GM21360 (cell line): Measurements from ENCODE around the gene INPP5A.

ENCODE experiments used
- ATAC-seq: cut with Tn5 transposase; IDR thresholded peaks from one replicate; pipeline ENCODE4 v1.9.1; 2021; ENCODE audit warnings: mild to moderate bottlenecking, moderate library complexity; ENCODE audit not compliant: unreplicated experiment

Gene INPP5A

GRCh38 chr10:132710746-132711612 is 173.4 kb downstream of the INPP5A start:
- ATAC-seq: no peak

GRCh38 chr10:132711613-132712121 is 174.1 kb downstream of the INPP5A start:
- ATAC-seq: no peak

DNA sequence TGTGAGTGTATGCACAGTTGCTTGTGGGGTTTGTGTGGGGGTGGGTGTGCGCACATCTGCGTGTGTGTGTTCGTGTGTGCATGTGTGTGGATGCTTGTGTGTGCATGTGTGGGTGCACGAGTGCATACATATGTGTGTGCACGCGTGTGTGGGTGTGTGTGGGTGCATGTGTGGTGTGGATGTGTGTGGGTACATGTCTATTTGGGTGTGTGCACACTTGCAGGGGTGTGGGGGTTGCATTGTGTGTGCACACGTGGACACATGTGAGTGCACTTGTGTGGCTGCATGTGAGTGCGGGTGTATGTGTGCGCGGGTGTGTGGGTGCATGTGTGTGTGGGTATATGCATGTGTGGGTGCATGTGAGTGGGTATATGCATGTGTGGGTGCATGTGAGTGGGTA is 174.7 kb downstream of the INPP5A start:
- no peak for ATAC-seq

GRCh38 chr10:132712743-132713142 is 175.2 kb downstream of the INPP5A start:
- no peak for ATAC-seq

DNA sequence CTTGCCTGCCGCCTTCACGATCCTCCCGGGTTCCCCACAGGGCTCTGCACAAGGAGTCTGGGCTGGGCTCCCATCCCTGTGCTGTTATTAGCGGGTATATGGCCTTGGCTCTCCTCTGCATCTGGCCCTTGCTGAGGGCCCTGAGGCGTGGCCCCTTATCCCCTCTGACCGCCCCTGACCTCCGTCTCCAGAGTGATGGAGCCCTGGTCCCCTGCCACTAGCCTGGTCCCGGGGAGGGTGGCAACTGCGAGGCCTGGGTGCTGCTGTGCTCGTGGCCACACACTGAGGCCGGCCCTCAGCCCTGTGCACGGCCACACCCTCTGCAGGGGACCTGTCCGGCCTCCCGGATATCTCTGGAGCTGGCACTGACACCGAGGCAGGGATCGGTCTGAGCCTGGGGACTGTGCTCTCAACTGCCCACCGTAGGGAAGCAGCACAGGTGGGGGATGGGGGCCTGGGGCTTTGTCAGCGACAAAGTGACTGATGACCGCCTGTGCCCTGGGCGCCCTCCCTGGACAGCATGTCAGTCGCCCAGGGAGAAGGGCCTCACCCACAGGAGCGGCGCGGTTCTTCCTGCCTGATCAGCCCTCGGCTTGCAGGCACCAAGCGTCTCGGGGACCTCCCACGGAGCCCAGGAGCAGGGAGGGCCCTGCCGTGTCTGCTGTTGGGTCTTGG is 176.0 kb downstream of the INPP5A start:
- no peak for ATAC-seq

- ATAC-seq: no peak
Observed at GRCh38 chr10:132714096-132714985, 176.8 kb downstream of the INPP5A start.

DNA sequence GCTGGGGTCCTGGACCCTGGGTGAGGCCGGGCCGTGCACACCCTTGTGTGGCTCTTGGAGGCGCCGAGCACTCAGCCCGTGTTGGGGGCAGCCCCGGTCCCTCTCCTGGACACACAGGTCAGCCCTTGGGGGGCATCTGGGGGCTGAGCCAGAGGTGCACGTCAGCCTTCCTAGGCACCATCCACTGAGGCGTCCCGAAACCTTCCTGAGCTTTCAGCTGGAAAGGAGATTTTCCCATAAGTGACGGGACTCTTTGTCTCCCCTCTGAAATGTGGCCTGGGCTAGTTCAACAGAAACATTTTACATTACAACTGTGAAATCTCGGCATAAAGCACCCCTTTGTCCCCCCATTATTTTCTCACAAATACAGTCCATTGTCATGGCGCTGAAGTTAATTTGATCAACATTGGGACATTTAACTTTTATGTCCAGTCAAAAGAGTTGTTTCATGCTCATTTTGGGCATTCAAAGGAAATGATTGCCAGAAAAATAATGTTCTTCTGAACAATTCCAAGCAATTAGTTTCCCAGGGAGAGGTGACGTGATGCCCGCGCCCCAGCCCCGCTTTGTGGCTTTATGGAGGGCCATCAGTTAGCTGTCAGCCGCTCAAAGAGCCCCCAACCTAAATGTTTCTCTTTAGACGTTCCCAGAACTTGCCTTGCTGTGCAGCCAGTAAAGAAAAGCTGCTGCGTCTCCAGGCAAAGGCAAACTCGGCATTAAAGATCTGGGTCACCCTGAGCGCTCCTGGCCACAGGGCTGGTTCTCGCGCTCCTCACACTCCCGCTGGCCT is 177.6 kb downstream of the INPP5A start:
- no peak for ATAC-seq

DNA sequence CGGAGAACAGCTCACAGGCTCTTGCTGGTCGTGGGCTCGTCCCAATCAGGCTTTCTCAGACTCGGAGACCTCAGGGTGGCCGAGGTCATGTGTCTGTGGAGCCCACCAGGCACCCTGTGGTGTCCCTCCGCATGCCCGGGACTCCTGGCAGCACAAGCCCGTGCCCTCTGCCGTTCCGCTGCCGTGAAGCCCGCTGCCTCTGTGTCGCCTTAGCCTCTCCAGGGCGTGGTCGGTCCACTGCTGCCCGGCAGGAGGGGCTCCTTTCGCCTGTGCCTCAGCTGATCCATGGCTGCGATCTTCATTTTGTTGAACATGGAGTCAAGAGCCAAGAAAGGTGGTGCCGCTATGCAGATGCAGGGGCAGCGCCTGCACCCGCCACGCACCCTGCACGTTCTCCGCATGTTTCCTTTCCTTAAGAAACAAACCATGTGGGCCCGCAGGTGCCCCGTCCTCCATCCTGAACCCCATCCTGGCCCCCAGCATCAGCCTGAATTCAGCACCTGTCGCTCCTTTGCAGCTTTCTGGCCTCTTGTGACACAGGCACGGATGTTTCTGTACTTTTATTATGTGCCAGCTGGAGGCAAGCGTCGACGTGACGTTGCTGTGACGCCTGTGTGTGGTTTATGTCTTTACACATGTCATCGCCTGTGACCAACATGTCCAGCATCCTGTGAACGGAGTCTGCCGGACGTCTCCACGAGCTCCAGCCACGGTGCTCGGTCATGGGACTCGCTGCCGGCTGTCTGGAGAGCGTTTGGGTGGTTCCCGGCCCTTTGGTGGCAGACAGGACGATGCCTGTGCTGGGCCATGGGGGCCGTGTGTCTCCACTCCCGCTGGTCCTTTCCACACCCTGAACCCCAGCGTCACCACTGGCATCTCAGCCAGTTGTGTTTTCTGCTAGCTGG is 178.4 kb downstream of the INPP5A start:
- ATAC-seq: no peak

GRCh38 chr10:132716691-132717490 is 179.3 kb downstream of the INPP5A start:
- ATAC-seq: no peak

DNA sequence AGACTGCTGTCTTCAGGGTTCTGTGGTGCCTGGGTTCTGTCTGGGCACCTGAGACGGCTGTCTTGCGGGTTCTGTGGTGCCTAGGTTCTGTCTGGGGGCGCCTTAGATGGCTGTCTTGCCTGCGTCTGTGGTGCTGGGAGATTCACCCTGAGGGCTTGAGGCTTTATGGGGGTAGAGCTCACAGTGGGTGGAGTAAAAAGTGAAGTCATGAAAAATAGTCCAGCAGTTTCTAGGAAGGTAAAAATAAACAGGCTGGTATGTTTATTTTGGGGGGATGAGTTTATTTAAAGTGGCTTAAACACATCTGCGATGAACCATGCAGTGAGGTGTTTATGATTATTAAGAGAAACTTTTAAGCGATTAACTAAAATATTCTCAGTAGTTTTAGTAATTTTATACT is 184.1 kb downstream of the INPP5A start:
- no peak for ATAC-seq

GRCh38 chr10:132722394-132723329 is 185.1 kb downstream of the INPP5A start:
- ATAC-seq: no peak

DNA sequence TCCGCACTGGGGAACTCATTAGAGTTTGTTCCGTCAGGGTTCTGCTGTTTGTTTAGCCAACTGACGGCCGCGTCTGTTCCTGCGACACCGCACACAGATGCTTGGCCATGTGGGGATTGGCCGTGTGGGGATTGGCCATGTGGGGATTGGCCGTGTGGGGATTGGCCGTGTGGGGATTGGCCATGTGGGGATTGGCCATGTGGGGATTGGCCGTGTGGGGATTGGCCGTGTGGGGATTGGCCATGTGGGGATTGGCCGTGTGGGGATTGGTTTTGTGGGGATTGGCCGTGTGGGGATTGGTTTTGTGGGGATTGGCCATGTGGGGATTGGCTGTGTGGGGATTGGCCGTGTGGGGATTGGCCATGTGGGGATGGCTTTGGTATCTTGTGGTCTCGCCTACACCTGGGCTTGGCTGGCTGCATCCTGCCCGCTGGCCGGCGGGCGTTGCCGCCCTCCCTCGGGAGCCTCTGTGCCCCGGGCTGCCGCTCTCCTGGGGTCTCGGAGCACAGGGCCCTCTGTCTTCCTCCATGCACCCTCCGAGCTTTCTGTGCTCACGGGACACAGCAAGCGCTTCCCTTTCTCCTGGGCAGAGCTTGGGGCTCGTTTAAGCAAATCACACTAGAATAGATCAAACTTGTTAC is 185.9 kb downstream of the INPP5A start:
- no peak for ATAC-seq

- no peak for ATAC-seq
Observed at GRCh38 chr10:132724446-132724845, 186.9 kb downstream of the INPP5A start.

DNA sequence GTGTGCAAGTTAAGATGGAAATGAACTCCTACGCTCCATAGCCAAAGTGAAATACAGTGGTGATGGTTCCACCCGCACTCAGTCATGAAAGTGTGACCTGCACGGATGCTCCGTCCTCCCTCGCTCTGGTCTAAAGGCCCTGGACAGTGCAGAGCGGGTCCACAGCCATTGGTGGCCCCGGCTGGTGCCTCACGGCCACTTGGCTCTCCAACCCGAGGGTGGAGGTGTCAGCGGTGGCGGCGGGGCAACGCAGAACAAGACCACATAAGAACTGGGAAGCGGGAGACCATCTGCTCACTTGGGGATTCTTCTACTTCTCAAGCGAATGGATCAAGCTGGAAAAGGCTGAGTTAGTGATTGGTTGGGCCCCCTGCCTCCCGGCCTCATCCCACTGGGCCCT is 187.6 kb downstream of the INPP5A start:
- ATAC-seq: no peak

DNA sequence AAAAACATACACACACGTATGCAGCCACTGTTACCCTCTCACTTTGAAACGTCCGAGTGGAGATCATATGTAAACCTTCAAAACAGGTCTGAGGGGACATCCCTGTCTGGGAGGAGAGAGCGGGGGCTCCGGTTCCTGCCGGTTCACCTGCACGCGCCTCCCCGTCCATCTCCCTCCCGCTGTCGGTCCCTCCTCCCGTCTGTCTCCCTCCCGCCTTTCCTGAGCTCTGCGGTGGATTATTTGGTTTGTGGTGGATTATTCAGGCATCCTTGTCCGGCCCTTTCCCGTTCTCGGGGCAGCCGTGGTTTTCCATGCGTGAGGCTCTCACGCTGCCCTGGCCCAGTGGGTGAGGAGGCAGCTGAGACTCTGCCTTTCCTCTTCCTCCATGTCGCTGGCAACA is 188.6 kb downstream of the INPP5A start:
- no peak for ATAC-seq

DNA sequence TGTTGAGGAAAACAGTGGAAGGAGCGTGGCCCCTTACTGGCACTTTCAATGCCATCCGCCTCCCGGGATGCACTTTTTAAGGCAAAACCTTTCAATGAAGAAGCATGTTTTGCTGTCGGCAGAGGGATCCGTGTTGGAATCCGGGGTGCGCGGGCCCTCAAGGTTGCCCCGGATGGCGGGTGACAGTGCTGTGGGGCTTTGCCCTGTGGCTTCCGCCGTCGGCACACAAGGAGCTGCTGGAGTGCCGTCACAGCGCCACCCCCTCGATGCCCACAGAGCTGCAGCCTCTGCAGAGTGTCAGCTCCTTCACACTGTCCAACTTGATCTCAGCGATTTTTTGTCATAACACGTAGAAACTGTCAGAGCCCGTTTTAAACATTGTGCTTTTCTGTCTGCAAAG is 189.4 kb downstream of the INPP5A start:
- ATAC-seq: no peak

- no peak for ATAC-seq
Observed at GRCh38 chr10:132727411-132727810, 189.8 kb downstream of the INPP5A start.
